Mucosa of descending colon (tissue), 3 donors: Measurements from ENCODE around the gene PWWP2A. TPM values are rescaled to one million over a fixed set of nuclear protein-coding genes. Genes with fewer than 3 reads are reported as not detected.
"Not testable (repeated sequence)": the region's sequence is repeated elsewhere in the genome, so short reads cannot be mapped to it uniquely, and the experiment has no call there.

Experiments
- ATAC-seq: fragments of 200-7000 bp; cut with Tn5 transposase; one replicate; pipeline ENCODE4 v1.9.1; 2020; ENCODE audit warnings: mild to moderate bottlenecking, moderate library complexity
- DNase-seq, 3 donors: peaks; one replicate each; pipeline ENCODE4 v3.0.0-alpha.2; 2020
- H3K36me3 ChIP-seq: fragments of 200-600 bp; one replicate; pipeline ENCODE4 v1.8.0; 2021; ENCODE audit warnings: low read depth, mild to moderate bottlenecking
- H3K4me1 ChIP-seq: fragments of 200-600 bp; one replicate; pipeline ENCODE4 v1.8.0; 2021; ENCODE audit warnings: low read depth, mild to moderate bottlenecking
- H3K4me3 ChIP-seq: fragments of 200-600 bp; one replicate; pipeline ENCODE4 v1.8.0; 2021; ENCODE audit warnings: mild to moderate bottlenecking
- H3K9me3 ChIP-seq: fragments of 200-600 bp; one replicate; pipeline ENCODE4 v1.8.0; 2021; ENCODE audit warnings: mild to moderate bottlenecking
- intact Hi-C, 2 donors: fragments of 100-400 bp; cut with DNase I in 1 of 2; cut with micrococcal nuclease in 1 of 2; formaldehyde crosslinking; loops; one replicate each; pipeline versions ENCODE4 v1.11.0 to v1.11.1; 2022; cut with DNase I, micrococcal nuclease
- total RNA-seq, 3 donors: library from RNA; stranded (reverse); fragmentation: NEBNext Ultra II Directional in 2 of 3; extraction: Animal tissue kit (Norgen Biotek cat#: 25700) in 2 of 3; gene quantifications; one replicate each; pipeline versions ENCODE4 v1.2.1 to v1.2.4, GENCODE V29; 2021 to 2023
- TF ChIP-seq, protein P1 (sequence below): fragments of 200-600 bp; IDR thresholded peaks from one replicate; pipeline ENCODE4 v1.8.0; 2022; ENCODE audit warnings: antibody characterized with exemption, mild to moderate bottlenecking
- donor health status: DM: no; HTN: no; CAD: no; lungs with moderate emphysema.
- donor health status: DM: no; HTN: no; CAD: no.
- donor health status: DM: no; HTN: yes; CAD: no.

PWWP2A gene
- total RNA-seq, 3 donors from 2014 or later = 37.6 to 52.8 (median 41.3) TPM

DNA sequence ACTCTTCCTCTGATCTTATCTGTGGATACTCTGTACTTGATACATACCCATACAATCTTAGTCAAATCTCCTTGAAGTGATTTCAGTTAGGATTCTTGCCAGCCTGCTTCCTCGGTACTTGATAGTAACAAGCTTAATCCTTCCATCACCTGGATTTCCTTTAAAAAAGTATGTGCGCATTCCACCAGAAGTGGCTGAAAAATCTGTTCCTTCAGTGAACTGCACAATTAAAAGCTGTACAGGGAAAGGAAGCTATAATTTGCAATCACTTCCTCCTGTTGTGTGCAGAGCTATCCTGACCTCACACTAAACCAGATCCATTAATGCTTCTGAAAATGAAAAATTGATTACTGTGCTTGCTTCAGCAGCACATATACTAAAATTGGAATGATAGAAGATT lies 47.3 kb downstream of the PWWP2A start:
- no peaks in the 10 kb centered on the region for H3K9me3 ChIP-seq
- TF ChIP-seq, protein P1, sequence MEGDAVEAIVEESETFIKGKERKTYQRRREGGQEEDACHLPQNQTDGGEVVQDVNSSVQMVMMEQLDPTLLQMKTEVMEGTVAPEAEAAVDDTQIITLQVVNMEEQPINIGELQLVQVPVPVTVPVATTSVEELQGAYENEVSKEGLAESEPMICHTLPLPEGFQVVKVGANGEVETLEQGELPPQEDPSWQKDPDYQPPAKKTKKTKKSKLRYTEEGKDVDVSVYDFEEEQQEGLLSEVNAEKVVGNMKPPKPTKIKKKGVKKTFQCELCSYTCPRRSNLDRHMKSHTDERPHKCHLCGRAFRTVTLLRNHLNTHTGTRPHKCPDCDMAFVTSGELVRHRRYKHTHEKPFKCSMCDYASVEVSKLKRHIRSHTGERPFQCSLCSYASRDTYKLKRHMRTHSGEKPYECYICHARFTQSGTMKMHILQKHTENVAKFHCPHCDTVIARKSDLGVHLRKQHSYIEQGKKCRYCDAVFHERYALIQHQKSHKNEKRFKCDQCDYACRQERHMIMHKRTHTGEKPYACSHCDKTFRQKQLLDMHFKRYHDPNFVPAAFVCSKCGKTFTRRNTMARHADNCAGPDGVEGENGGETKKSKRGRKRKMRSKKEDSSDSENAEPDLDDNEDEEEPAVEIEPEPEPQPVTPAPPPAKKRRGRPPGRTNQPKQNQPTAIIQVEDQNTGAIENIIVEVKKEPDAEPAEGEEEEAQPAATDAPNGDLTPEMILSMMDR = no peak
- no peaks in the 10 kb centered on the region for H3K36me3 ChIP-seq
- H3K4me3 ChIP-seq = no peak overlapping the region
- intact Hi-C loops = no loop called here
- H3K4me1 ChIP-seq = peaks cover 4% of the 10 kb centered on the region
- ATAC-seq (peak; percentile 66), DNase-seq (no peak)

DNA sequence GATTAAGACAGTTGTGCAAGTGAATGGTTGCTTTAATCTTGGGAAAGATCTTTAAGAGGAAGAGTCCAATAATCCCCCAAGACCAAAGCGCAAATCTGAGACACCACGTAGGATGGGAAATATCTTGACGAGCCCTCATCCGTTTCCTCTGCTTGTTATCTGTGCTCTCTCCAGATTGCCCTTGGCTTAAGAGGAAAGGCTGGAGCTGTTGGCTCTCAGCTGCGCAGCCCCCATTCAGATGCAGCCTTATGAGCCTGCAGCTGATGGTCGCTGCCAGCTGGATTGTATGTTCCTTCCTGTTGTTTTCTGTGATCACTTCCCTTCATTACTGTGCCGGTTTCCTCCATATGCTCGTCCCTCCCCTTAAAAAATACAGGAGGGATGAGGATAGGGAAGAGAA lies 47.7 kb downstream of the PWWP2A start:
- TF ChIP-seq, protein P1 = no peak
- Histone ChIP-seq H3K4me1 (peaks cover 8% of the 10 kb centered on the region), H3K4me3 (no peak overlapping the region), H3K9me3 (no peaks in the 10 kb centered on the region), H3K36me3 (no peaks in the 10 kb centered on the region)
- intact Hi-C loops = no loop called here
- no peak for DNase-seq
- peak; percentile 43 for ATAC-seq

DNA sequence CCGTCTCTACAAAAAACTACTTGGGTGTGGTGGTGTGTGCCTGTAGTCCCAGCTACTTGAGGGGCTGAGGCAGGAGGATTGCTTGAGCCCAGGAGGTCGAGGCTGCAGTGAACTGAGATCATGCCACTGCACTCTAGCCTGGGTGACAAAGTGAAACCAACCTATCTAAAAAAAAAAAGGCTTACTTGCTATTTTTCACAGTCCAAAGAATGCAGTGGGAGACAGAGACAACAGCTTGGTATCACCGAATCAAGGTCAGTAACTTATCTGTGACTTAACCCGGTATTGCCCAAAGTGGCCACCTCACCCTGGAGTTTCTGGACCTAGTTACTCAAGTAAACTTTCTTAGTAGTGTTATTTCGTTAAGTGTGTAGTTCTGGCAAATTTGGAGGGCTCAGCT lies 50.1 kb downstream of the PWWP2A start:
- H3K4me3 ChIP-seq, DNase-seq, intact Hi-C loops, ATAC-seq, H3K36me3 ChIP-seq, H3K9me3 ChIP-seq: not testable (repeated sequence)
- H3K4me1 ChIP-seq = peaks cover 18% of the 10 kb centered on the region

DNA sequence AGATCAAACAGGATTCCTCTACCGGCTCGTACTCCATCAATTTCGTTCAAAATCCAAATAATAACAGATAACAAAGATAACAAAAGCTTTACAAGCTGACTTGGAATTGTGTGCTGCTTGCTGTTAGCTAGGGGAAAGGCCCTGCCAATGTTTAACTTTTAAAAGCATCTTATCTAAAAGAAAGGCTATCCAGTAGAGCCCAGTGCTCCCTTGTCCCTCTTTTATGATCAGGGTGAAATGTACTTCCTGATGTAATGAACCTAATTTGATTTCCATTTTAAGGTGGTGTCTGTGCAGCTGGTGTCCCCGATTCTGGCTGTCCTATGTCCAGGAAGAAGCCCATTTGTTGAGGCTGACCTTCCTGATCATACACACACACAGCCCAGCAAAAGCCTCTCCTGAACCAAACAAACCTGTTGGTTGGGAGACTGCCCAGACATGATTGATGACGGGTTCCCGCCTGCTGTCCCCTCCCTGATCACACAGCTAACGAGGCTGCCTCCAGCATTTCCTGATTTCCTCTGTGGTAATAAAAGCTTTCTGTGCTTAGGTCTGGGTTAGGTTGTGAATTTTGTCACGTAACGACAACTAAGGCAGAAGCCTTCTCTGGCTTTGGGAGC lies 54.1 kb downstream of the PWWP2A start:
- Histone ChIP-seq H3K36me3 (no peaks in the 10 kb centered on the region), H3K4me1 (peaks cover 14% of the 10 kb centered on the region), H3K4me3 (no peak overlapping the region), H3K9me3 (no peaks in the 10 kb centered on the region)
- DNase-seq = peak; percentile 74 to 89 (median 76)
- TF ChIP-seq, protein P1 = no peak
- ATAC-seq = peak; percentile 89
- intact Hi-C loops = no loop called here

DNA sequence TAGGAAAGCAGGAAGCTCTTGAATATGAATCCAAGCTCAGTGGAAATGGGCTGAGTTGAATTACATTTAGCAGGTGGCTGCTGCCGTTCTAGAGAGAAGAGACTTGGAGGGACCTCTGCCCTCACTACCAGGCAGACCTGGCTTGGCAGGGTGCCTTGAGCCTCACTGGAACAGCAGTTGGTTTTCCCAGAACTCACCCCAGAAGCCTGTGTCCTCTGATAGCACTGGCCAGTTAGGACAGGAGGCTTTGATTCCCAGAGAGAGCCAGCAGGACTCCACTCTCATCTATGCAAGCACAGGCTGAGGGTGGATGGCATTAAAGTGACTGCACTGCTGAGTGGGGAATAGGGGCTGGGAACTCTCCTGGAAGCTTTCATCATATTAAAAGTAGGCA lies 54.8 kb downstream of the PWWP2A start:
- Histone ChIP-seq H3K4me1 (peaks cover 14% of the 10 kb centered on the region), H3K9me3 (no peaks in the 10 kb centered on the region), H3K4me3 (no peak overlapping the region), H3K36me3 (no peaks in the 10 kb centered on the region)
- intact Hi-C loops = no loop called here
- ATAC-seq = peak; percentile 67
- DNase-seq = peak; percentile 83 to 88 (median 85)
- TF ChIP-seq, protein P1 = no peak

DNA sequence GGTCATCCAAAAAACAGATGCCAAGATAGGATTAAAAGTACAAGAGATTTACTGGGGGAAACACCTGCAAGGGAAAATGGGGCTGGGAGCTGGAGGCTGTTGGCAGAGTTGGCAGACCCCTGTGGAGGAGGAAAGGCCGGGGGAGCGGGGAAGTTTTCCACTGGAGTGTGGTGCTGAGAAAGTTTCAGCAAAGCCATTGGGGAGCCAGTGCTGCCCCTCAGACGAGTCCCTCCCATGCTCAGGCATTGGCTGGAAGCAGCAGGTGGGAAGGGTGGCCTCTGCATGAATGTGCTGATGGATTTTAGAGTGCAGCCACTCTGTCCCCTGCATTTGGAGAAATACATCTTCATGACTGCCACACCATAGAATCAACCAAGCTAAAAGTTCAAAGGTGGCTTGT lies 57.5 kb downstream of the PWWP2A start:
- DNase-seq = no peak
- Histone ChIP-seq H3K36me3 (no peaks in the 10 kb centered on the region), H3K4me1 (peaks cover 12% of the 10 kb centered on the region), H3K4me3 (no peak overlapping the region), H3K9me3 (no peaks in the 10 kb centered on the region)
- TF ChIP-seq, protein P1 = no peak
- intact Hi-C loops = no loop called here
- ATAC-seq = no peak
